DMS 273 (cell line): ENCODE data around the gene NDUFA13.
"Not testable (repeated sequence)": the region's sequence is repeated elsewhere in the genome, so short reads cannot be mapped to it uniquely, and the experiment has no call there.

Experiments used
- DNase-seq: peaks from one replicate; lab custom pipeline; 2025; ENCODE audit not compliant: unreplicated experiment; lab: John Stamatoyannopoulos, UW

Gene NDUFA13

DNA sequence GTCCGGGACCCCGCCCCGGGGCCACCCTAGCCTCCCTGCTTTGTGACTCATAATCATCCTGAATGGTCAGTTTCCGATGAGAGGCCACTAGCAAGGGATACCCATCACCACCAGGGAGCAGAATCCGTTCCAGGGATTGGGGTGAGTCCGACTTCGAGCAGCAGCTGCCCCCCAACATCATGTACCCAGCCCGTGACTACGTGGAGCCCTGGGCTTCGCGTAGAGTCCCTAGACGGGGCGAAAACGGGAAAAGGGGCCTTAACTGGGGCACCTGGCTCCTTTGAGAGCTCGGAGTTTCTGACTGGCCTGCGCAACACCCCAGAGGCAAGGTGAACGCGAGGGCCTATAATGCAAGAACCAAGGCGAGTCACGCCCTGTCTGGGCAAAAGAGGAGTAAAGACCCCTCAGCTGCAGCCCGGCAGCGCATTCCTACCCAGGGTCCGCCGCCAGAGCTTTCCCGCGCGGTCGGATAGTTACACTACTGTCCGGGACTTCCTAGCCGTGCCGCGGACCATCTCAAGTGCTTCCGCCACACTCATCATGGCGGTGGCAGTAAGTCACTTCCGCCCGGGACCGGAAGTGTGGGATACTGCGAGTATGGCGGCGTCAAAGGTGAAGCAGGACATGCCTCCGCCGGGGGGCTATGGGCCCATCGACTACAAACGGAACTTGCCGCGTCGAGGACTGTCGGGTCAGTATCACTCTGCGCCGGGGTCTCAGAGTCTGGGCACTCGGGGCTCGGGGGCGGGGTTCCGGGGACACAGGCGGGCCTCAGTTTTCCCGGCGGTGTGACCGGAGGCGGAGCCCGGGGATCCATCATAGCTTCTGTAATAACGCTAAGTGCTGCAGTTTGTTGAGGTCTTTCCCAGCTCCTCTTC, at the start of gene NDUFA13:
Gene NDUFA13 (plus strand): TSS at position 584 of the 878 bp plus-strand sequence. CDS start 14 bp downstream, at position 598.
- DNase-seq: peak; percentile 97

DNA sequence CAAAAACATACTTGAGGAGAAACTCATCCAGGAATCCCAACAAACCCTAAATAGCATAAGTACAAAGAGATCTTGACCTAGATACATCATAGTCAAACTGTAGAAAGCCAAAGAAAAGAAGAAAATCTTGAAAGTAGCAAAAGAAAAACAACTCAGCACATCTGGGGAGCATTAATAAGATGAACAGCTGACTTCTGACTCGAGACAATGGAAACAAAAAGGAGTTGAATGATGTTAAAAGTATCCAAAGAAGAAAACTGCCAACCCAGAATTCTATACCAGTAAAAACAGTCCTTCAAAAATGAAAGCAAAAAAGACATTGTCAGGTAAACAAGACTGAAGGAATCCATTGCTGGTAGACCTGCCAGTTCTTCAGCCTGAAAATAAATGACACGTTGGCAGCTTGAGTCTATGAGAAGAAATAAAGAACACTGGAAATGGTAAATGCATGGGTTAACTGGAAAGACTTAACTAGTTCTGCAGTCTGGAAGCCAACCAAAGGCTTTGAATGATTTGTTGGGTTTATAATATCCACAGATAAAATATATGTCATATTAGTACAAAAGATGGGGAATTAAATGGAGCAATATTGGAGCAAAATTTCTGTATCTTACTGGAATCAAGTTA, 47.5 kb upstream of the NDUFA13 start:
- no peak for DNase-seq

DNA sequence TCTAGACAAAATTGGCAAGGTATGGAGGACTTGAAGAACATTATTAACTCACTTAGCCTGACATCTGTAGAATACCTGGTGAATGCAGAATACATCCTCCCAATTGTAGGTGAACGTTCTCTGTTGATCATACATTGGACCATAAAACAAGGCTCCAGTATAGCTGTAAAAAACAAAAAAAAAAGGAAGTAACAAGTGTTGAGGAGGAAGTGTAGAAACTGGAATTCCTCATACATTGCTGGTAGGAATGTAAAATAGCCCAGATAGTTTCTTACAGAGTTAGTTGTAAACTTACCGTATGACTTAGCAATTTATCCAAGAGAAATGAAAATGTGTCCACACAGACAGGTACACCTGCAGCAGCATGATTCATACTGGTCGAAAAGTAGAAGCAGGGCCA, 45.4 kb upstream of the NDUFA13 start:
- no peak for DNase-seq

DNA sequence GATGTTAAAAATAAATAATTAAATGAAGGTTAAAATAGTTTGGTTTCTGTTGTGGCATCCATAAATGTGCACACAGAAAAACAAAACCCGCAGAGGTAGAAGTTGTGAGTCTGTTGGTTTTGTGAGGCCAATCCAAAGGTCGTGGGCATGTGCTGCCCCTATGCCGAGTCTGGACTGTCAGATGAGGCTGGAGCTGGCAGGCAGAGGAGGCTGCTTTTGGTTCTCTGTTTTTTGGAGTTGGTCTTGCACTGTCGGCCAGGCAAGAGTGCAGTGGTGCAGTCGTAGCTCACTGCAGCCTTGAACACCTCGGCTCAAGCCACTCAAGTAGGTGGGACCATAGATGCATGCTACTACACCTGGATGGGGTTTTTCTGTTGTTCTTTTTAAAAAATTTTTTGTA, 44.3 kb upstream of the NDUFA13 start:
- no peak for DNase-seq

DNA sequence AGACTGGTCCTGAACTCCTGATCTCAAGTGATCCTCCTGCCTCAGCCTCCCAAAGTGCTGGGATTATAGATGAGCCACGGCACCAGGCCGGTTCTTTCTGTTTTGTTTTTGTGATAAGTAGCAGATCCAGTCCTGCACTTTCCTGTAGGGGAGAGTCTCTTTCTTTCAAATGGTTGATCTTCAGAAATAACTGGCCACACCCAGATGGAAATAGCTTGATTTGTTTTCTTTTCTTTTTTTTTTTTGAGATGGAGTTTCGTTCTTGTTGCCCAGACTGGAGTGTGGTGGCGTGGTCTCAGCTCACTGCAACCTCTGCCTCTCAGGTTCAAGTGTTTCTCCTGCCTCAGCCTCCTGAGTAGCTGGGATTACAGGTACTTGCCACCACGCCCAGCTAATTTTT, 43.9 kb upstream of the NDUFA13 start:
- not testable (repeated sequence) for DNase-seq

DNA sequence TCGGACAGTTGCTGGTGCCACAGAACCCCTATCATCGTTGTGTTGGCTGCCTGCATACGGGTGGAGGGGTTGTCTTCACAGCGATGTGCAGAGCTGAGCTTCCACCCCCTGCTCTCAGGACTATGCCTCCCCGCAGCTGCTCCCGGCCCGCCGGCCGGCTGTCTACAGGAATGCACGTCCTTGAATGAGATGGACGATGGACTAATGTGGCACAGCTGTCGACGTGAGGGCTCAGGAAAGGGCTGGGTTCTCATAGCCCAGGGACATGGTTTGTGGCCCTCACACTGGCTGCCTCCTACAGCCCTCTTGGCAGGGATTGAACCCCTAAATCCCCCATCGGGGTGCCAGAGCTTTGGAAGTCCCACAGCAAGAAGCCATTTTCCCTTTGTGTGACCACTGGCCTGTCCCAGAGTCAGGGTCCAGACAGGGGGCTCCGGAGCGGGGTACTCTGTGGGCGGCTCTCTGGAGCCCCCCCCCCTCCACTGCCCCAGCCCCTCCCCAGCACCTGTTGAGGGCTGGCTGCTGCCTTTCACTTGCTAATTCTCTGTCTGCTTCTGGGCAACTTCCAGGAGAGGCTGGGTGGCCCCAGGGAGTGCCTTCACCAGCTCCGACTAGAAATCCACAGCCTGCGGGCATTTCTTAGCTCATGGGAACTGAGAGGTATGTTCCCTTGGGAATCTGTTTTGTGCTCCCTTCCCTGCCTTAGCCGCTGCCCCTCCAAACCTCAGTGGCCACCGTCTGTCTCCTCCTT, 40.8 kb upstream of the NDUFA13 start:
- DNase-seq: no peak

DNA sequence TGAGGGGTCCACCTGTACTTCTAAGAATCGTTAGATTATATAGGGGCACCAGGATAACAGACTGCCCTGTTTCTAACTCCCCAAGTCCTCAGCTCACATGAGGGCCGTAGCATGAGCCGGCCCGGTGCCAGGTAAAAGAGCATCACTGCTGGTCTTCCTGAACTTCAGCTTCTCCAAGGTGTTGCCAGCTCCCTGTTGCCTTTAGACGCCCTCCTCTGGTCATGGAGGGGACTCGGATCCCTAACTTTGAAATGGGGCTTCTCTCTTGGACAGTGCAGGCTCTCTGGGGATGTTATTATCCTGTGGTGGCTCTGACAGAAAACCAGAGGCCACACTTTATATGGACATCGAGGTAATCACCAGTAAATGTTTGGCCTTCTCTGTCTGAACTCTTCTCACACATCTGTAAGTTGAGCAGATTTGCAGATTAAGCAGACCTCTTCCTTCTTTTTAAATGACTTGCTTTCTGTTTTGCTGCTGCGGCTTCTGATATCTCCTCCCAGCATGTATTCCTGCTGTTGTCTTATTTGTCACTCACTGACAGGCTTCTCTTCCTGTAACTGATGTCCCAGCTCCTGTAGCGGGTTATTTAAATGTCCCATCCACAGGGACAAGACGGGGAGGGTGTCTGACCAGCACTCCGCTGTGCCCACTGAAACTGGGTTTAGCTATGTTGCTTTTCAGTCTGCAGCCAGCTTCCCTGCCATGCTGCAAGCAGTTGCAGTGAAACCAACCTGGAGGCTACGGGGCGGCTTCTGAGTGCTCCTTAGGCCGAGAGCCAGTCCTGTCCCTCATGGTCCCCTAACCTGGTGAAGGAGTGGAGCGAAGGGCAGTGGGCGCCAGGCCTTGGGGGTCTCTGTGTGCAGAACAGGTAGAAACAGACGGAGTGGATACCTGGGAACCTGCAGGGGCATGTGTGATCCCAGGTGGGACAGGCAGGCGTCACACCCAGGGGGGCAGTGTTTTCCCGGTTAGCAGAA, 39.9 kb upstream of the NDUFA13 start:
- peak; percentile 52 for DNase-seq

DNA sequence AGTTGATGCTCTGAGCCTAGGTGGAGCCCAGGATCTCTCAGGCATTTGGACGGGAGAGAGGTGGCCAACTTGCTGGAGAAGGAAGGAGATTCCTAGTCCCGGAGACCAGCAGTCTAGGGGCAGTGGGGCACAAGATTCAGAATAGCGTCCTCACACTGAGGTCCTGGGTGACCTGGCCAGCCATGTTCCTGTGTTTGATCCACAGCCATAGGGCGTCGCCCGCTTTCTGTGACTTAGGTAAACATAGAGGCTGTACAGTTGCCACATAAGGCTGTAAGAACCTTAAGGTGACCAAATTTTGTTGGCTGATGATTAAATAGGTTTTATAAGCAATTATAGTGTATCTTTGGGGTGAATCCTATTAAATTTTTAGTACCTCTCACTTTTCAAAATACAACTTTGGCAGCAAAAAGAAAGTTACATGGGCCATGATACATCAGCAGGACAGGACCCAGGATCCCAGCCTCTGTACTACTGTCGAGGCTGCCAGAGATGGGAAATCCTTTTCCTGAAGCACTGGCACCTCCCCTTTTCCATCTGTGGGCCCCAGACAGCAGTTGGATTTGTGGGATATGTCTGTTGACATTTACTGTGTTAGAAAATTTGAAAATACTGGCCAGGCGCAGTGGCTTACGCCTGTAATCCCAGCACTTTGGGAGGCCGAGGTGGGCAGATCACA, 38.2 kb upstream of the NDUFA13 start:
- DNase-seq: no peak

DNA sequence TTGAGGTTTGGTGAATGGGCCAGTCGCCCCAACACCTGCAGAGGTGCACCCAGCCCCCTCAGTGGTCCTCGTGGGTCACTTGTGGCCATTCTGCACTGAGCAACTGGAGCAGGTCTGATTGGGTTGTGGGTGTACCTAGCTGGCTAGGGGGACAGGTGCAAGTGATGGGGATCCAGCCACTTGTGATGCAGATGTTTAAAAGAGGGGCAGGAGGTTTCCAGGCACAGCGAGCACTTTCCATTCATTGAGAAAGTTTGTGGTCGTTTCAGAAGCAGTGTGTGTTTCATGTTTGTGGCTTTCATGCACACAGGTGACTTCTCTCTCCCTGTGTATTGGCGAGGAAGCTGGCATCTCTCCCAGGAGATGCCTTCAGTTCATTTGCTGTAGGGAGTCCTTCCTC, 35.3 kb upstream of the NDUFA13 start:
- DNase-seq: no peak

DNA sequence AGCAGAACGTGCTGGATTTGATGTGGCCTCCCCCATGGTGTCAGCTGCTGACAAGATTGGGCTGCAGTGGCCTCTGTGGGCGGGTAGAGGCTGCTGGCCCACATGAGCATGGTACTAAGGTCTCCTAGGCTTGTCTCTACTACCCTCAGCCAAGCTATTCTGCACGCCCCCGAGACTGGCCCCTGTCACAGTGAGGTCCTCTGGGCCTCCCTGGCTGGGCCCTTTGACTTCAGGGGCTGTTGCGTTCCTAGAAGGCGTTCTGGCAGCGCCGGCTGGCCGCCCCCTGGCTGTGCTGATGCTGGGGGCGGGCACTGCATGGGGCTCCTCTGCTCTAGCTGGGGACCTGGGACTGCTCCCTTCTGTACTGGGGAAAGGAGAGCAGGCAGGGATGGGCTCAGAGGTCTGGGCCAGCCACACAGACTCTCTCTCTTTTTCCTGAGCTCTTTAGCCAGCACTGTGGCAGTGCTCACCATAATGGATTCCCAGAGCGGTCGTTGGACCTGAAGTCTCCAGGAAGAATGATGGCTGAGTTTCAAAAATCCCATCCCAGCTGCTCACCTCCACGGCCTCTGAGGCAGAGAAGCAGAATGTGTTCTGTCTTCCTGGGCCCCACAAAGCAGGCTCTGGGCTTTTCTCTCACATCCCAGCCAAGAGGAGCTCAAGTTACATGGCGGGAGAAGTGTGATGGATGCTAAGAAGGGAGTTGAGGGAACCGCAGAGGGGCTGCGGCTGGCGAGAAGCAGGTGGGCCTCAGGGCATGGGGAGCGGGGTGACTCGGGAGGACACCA, 33.0 kb upstream of the NDUFA13 start:
- peak; percentile 38 for DNase-seq

DNA sequence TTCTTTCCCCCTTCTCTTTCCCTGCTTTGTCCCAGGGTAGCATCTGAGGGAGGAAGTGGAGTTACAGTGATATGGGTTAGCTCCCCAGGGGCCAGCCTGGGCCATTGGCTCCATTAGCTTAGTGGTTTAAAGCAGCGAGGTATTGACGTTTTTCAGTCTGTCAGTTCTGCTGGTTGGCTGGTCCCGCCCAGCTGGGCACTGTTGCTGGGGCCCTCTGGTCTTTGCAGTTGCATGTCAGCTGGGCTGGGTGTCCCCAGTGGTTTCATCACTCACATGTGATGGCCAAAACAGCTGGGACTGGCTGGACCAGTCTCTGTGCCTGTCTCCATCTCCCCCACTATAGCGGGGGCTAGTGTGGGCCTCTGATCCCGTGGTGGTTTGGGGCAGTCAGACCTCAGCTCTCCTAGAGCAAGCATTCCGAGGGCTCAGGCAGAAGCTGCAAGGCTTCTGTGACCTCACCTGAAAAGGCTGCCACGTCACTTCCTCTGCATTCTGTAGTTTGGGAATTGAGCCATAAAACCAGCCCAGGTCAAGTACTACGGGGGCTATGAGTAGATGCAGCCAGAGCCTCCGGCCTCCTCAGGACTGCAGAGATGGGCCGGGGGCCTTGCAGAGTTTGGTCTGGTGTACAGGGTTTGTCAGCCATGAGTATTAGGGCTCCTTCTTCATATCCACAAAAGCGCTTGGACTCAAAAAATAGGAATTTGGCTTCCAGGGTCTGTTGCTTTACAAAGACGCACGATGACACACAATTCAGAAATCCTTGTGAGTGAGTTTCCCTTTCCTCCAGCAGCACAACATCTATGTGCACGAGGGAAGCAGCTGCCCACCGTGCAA, 30.6 kb upstream of the NDUFA13 start:
- no peak for DNase-seq

DNA sequence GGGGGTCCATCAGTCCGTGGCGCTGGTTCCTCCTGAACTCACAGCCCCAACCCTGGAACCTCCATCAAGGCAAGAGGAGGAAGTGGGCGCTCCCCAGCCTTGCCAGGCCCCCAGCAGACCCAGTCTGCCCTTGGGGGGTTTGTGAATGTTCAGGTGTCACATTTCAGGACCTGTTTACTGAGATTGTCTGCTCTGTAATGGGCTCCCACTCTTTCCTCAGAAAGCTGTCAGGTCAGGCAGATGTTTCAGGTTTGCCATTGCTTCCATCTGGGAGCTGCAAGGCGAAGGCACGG, 30.1 kb upstream of the NDUFA13 start:
- no peak for DNase-seq

DNA sequence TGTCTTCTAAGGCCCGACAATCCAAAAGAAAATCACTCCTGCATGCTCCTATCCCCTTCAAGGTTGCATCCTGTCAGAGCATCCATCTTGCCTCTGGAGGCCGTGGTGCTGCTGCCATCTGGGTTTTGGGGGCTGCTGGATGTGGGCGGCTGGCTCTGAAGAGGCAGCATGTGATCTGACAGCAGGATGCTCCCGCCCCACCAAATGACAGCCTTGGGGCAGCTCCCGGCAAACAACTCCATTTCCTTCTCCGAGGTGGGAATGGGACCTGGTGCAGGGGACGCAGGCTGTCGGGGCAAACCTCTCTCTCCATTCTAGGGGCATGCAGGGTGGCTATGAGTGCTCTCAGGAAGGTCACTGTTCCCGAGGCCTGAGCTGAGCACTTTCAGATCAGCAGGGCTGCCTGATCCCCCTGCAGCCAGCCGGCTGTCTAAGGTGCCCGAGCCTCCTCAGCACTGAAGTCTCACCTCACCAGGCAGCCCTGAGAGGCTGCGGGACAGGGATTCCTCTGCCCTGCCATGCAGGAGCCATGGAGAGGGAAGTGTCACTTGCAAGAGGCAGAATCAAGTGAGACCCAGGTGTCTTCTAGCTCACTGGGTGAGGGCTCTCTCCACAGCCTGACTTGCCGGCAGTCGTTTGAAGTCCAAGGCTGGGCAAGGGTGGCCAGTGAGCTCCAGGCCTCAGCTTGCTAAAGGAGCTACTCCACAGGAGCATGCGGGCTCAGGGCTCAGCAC, 29.5 kb upstream of the NDUFA13 start:
- DNase-seq: peak; percentile 41

DNA sequence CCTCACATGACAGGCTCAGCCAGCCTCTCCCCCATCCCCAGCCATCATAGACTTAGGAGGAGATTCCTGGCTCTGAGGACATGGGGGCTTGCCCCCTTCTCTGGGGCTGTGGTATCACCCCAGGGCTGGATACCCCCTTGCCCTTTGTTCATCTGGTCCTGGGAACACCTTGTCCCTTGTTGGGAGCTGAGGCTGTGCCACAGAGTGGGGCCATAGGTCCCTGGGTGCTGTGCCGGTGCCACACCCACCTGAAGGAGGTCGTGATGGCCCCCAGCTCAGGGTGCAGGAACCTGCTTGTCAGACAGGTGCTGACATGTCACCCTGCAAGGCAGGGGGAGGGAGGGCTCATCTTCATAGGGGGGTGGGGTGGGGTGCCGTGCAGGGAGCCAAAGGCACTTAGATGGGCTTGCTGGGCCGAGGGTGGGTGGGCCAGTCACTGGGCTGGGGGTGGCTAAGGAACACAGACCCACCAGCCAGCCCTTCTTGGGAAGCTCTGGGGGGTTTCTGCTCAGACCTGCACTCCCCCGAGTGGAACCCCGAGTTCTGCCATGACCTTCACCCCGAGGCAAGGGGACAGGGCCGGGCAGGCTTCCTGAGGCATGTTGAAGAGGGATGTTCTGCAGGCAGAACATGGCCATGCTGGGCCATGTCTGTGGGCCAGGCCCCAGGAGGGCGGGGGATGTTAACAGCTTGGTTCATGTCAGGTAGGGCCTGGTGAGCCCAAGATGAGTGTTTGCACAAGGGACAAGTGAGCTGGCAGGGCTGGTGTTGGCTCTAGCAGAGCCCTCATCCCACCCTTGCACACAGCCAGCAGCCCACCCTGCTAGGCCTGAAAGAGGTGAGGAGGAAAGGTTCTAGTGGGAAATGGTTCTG, 28.7 kb upstream of the NDUFA13 start:
- DNase-seq: no peak

DNA sequence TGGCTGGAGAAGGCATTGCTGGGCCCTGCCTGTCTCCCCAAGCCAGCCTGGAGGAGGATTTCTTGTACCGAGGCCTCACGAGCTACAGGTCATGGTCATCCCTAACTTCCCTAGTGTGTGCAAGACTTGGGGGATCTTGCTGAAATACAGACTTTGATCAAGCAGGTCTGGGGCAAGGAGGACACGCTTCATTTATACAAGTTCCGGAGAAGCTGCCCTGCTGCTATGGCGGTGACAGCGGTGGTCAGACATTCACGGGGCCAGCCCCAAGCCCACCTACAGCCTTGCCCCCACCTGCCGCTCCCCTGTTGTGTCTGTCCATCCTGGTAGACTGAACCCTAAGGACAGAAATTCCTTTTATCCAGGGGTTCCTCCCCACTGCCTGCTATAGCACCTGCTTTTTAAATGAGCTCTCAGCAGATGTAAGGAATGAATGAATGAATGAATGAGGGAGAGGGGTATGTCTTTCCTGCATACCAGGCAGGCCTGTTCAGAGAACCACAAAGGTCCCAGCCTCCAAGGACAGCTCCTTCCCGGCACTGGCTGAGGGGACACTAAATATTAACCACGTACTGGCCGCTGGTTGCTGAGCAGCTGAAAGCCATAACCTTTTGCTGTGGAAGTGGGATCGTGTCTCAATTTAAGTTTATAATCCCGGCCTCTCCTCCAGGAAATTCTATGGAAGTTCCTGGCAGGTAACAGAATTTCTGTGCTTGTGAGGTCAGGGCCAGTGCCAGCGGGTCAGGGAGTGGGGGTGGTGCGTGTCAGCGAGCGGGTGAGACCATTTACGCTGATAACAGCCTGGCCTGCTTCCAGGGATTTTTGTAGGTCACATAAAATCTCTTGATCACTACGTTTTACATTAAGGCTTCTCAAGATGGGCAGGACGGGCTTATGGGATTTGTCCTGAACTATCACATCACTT, 27.8 kb upstream of the NDUFA13 start:
- DNase-seq: no peak
